Keratinocyte (primary cell): ENCODE results near the gene SOX5. TPM values are rescaled to one million over a fixed set of nuclear protein-coding genes. Genes with fewer than 3 reads are reported as not detected.

ENCODE experiments used
- DNase-seq: peaks from one replicate; pipeline ENCODE4 v3.0.0-alpha.2; 2011; ENCODE audit warnings: low read depth, missing footprints, low spot score
- FAIRE-seq: peaks from 2 replicates; lab custom pipeline; 2011; peaks lifted over from hg19 to GRCh38; lab: Jason Lieb, UNC
- H2AFZ ChIP-seq: 2 replicates; pipeline ENCODE4 v1.6.0; 2012; ENCODE audit warnings: low read length, control low read depth, inconsistent platforms; ENCODE audit not compliant: control insufficient read depth
- H3K27ac ChIP-seq: 2 replicates; pipeline ENCODE4 v1.5.1; 2011; ENCODE audit warnings: low read length; ENCODE audit not compliant: control insufficient read depth, insufficient read depth
- H3K27me3 ChIP-seq: 3 replicates; pipeline ENCODE4 v1.6.0; 2011; ENCODE audit warnings: low read length; ENCODE audit not compliant: control insufficient read depth, insufficient read depth; ENCODE audit errors: extremely low read depth
- H3K36me3 ChIP-seq, 2 experiments: 2 replicates in 1 of 2; 3 replicates in 1 of 2; pipeline ENCODE4 v1.5.1; 2011; ENCODE audit warnings: low read length in 2 of 2, mild to moderate bottlenecking in 1 of 2; ENCODE audit not compliant: control insufficient read depth in 2 of 2, insufficient read depth in 2 of 2; ENCODE audit errors: extremely low read depth in 1 of 2
- H3K4me1 ChIP-seq: 3 replicates; pipeline ENCODE4 v1.5.1; 2011; ENCODE audit warnings: low read length; ENCODE audit not compliant: control insufficient read depth, insufficient read depth; ENCODE audit errors: extremely low read depth
- H3K4me2 ChIP-seq: 3 replicates; pipeline ENCODE4 v1.6.0; 2011; ENCODE audit warnings: low read depth, low read length; ENCODE audit not compliant: control insufficient read depth, insufficient read depth; ENCODE audit errors: extremely low read depth
- H3K4me3 ChIP-seq, 3 experiments: fragments of 200-600 bp in 1 of 3; sonication (generic) in 1 of 3; 2 replicates in 2 of 3; 3 replicates in 1 of 3; pipeline ENCODE4 v1.5.1; 2011 to 2016; ENCODE audit warnings: low read length in 3 of 3, mild to moderate bottlenecking in 3 of 3, control low read depth in 2 of 3, inconsistent platforms in 1 of 3, low read depth in 1 of 3, mixed read lengths in 1 of 3, mixed run types in 1 of 3, moderate library complexity in 1 of 3; ENCODE audit not compliant: control insufficient read depth in 2 of 3, insufficient read depth in 2 of 3; ENCODE audit errors: extremely low read depth in 1 of 3
- H3K79me2 ChIP-seq: 2 replicates; pipeline ENCODE4 v1.6.0; 2012; ENCODE audit warnings: low read length; ENCODE audit not compliant: control insufficient read depth, insufficient read depth
- H3K9ac ChIP-seq: 3 replicates; pipeline ENCODE4 v1.6.0; 2011; ENCODE audit warnings: low read length; ENCODE audit not compliant: control insufficient read depth, insufficient read depth; ENCODE audit errors: extremely low read depth
- H3K9me1 ChIP-seq: 3 replicates; pipeline ENCODE4 v1.6.0; 2011; ENCODE audit warnings: low read length; ENCODE audit not compliant: control insufficient read depth, insufficient read depth; ENCODE audit errors: extremely low read depth
- H3K9me3 ChIP-seq: 2 replicates; pipeline ENCODE4 v1.5.1; 2012; ENCODE audit warnings: low read depth, low read length; ENCODE audit not compliant: control insufficient read depth
- H4K20me1 ChIP-seq: 3 replicates; pipeline ENCODE4 v1.6.0; 2011; ENCODE audit warnings: low read length; ENCODE audit not compliant: control insufficient read depth, insufficient read depth; ENCODE audit errors: extremely low read depth
- EZH2 ChIP-seq: IDR thresholded peaks from one replicate; pipeline ENCODE4 v1.6.1; 2012; ENCODE audit warnings: inconsistent platforms, mild to moderate bottlenecking, low read length, moderate library complexity
- dilution Hi-C: fragments of 300-500 bp; cut with MboI; formaldehyde crosslinking; loops from one replicate; pipeline ENCODE4 v1.7.0; 2020; ENCODE audit warnings: low sequenced_read_pairs; ENCODE audit not compliant: extremely low pct_ligation_motif_present
- polyA plus RNA-seq, 5 experiments: library from polyadenylated mRNA; depleted of rRNA in 3 of 5; stranded (reverse) in 3 of 5; stranded (forward) in 1 of 5; unstranded in 1 of 5; fragments of >200 nt; gene quantifications; 1 replicate in 1 of 5; 2 replicates in 3 of 5; 3 replicates in 1 of 5; pipeline versions ENCODE4 v1.2.1 to v1.2.3, GENCODE V29; 2011 to 2012; ENCODE audit warnings: missing spikeins in 2 of 5, low read depth in 1 of 5, low replicate concordance in 1 of 5
- TF ChIP-seq, protein P1 (sequence below), 3 experiments: IDR thresholded peaks in 1 of 3; conservative IDR thresholded peaks in 1 of 3; optimal IDR thresholded peaks in 1 of 3; 2 replicates in 2 of 3; 3 replicates in 1 of 3; pipeline versions ENCODE3 to v1.5.1; 2011; ENCODE audit warnings: low read length in 3 of 3, mild to moderate bottlenecking in 3 of 3, moderate library complexity in 2 of 3, control low read depth in 1 of 3, inconsistent platforms in 1 of 3; ENCODE audit not compliant: insufficient read depth in 2 of 3; ENCODE audit errors: extremely low read depth in 1 of 3

SOX5 gene
- polyA plus RNA-seq, 1 donor (not counting 4 experiments of a cell fraction or from before 2014, with no cell fraction given): not detected

DNA sequence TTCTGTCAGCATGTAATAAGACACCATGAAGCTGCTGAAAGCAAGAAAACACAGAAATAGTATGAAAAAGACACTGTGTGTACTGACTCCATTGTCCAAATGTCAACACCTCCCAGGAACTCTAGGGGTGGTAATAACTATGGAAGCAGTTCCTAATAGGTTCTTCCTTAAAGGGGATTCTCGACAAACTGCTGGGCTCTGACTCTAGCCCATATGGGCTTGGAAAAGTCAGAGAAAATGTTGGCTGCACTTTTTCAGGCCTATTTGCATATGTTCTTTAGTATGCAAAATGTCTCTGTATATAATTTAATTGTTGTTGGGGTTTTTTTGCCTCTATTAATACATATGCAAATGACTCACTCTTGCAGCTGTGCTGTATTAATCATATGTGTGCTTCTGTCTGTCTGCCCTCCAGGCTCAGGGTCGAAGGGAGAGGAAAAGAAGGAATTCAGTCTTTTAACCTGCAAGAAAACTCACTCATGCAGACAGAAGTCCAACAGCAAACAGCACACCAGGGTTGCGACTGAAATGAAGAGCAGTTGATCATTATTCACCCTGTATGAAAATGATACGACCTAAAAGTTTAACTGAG is 317.6 kb downstream of the SOX5 start:
- dilution Hi-C loops: no loop called here
- Histone ChIP-seq H3K27ac (no peak overlapping the region), H3K9ac (no peak overlapping the region), H3K27me3 (no peaks in the 10 kb centered on the region), H3K4me2 (no peak overlapping the region), H4K20me1 (no peaks in the 10 kb centered on the region), H3K36me3 (no peaks in the 10 kb centered on the region), H3K9me3 (no peaks in the 10 kb centered on the region), H3K4me1 (peaks cover 2% of the 10 kb centered on the region), H3K9me1 (no peaks in the 10 kb centered on the region), H3K4me3 (no peak overlapping the region), H3K79me2 (no peaks in the 10 kb centered on the region), H2AFZ (no peak overlapping the region)
- DNase-seq (no peak), FAIRE-seq (no peak)
- no peak for TF ChIP-seq EZH2
- TF ChIP-seq, protein P1, sequence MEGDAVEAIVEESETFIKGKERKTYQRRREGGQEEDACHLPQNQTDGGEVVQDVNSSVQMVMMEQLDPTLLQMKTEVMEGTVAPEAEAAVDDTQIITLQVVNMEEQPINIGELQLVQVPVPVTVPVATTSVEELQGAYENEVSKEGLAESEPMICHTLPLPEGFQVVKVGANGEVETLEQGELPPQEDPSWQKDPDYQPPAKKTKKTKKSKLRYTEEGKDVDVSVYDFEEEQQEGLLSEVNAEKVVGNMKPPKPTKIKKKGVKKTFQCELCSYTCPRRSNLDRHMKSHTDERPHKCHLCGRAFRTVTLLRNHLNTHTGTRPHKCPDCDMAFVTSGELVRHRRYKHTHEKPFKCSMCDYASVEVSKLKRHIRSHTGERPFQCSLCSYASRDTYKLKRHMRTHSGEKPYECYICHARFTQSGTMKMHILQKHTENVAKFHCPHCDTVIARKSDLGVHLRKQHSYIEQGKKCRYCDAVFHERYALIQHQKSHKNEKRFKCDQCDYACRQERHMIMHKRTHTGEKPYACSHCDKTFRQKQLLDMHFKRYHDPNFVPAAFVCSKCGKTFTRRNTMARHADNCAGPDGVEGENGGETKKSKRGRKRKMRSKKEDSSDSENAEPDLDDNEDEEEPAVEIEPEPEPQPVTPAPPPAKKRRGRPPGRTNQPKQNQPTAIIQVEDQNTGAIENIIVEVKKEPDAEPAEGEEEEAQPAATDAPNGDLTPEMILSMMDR (optimal IDR thresholded peaks at IDR 0.05 in 1 of 3, IDR thresholded peaks at IDR 0.05 in 1 of 3, conservative IDR thresholded peaks at IDR 0.05 in 1 of 3; ENCODE audit: extremely low read depth in 1 of 3, insufficient read depth in 2 of 3, low read length in 3 of 3): no peak

DNA sequence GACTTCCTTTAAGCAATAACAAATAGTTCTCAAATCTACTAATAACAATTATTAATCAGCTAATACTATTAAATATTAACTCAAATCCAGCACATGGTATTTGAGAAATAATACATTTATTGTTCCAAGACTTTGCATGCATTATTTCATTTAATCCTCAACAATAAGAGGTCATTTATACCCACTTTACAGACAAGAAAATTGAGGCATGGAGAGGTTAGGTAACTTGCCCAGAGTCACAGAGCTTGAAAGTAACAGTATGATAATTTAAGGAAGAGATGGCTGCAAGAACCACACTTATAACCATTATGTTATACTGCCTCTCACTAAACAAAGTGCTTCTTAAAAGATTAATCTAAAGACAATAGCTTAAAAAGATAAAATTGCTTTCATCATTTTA is 318.9 kb downstream of the SOX5 start:
- no peaks in the 10 kb centered on the region for H3K9me3 ChIP-seq
- dilution Hi-C loops: no loop called here
- no peak overlapping the region for H3K4me3 ChIP-seq
- H3K79me2 ChIP-seq: no peaks in the 10 kb centered on the region
- no peaks in the 10 kb centered on the region for H4K20me1 ChIP-seq
- H3K9ac ChIP-seq: no peak overlapping the region
- H3K27ac ChIP-seq: no peak overlapping the region
- H3K9me1 ChIP-seq: no peaks in the 10 kb centered on the region
- H3K36me3 ChIP-seq: no peaks in the 10 kb centered on the region
- TF ChIP-seq, protein P1 (optimal IDR thresholded peaks at IDR 0.05 in 1 of 3, IDR thresholded peaks at IDR 0.05 in 1 of 3, conservative IDR thresholded peaks at IDR 0.05 in 1 of 3; ENCODE audit: extremely low read depth in 1 of 3, insufficient read depth in 2 of 3, low read length in 3 of 3): no peak
- TF ChIP-seq EZH2: no peak
- H3K4me2 ChIP-seq: no peak overlapping the region
- FAIRE-seq (no peak), DNase-seq (no peak)
- peaks cover 2% of the 10 kb centered on the region for H3K4me1 ChIP-seq
- H3K27me3 ChIP-seq: no peaks in the 10 kb centered on the region
- no peak overlapping the region for H2AFZ ChIP-seq
